Embryonic facial prominence (tissue), 1 donor: ENCODE measurements around the gene SALL1.
A peak's percentile ranks its signal among the peaks of the same experiment; 100 is the strongest.

Source experiments
- DNase-seq: peaks from one replicate; pipeline ENCODE4 v3.0.0-alpha.2; 2016; ENCODE audit errors: extremely low spot score

SALL1 gene

GRCh38 chr16:51156807-51157200 lies 5.7 kb upstream of the SALL1 start:
- no peak for DNase-seq

- DNase-seq, result no peak
Observed at GRCh38 chr16:51155820-51156806, 5.0 kb upstream of the SALL1 start.

- DNase-seq, result no peak
Observed at GRCh38 chr16:51155199-51155607, 4.1 kb upstream of the SALL1 start.

GRCh38 chr16:51154271-51155171 lies 3.5 kb upstream of the SALL1 start:
- DNase-seq, result no peak

- DNase-seq, result no peak
Observed at GRCh38 chr16:51153577-51154031, 2.5 kb upstream of the SALL1 start.

GRCh38 chr16:51152691-51153576 lies 1.9 kb upstream of the SALL1 start:
- DNase-seq, result no peak

- DNase-seq, result no peak
Observed at GRCh38 chr16:51151961-51152663, 1.0 kb upstream of the SALL1 start.

- DNase-seq, result peak; percentile 39
Observed at GRCh38 chr16:51151435-51151960, 428 bp upstream of the SALL1 start.

- no peak for DNase-seq
Observed at GRCh38 chr16:51150165-51150887, 744 bp downstream of the SALL1 start.

GRCh38 chr16:51149721-51150164 lies 1.3 kb downstream of the SALL1 start:
- DNase-seq, result no peak

GRCh38 chr16:51149251-51149661 lies 1.8 kb downstream of the SALL1 start:
- DNase-seq, result no peak

- no peak for DNase-seq
Observed at GRCh38 chr16:51148678-51149228, 2.3 kb downstream of the SALL1 start.

- no peak for DNase-seq
Observed at GRCh38 chr16:51147776-51148677, 3.0 kb downstream of the SALL1 start.

- DNase-seq, result no peak
Observed at GRCh38 chr16:51146256-51146924, 4.7 kb downstream of the SALL1 start.

GRCh38 chr16:51144203-51144602 lies 6.9 kb downstream of the SALL1 start:
- DNase-seq, result no peak

- DNase-seq, result no peak
Observed at GRCh38 chr16:51143196-51143977, 7.7 kb downstream of the SALL1 start.

GRCh38 chr16:51141541-51141940 lies 9.5 kb downstream of the SALL1 start:
- no peak for DNase-seq
